Measurements from ENCODE around the gene CDYL.

CDYL gene

GRCh38 chr6:4889701-4890100 lies 113.5 kb downstream of the CDYL start:
- Histone ChIP-seq H3K9me3 (ENCODE audit: control insufficient read depth in 1 of 2, low read length in 2 of 2) (no peaks in the 10 kb centered on the region), H3K27ac (ENCODE audit: low read depth, low read length) (no peak overlapping the region)

GRCh38 chr6:4890191-4890590 lies 114.0 kb downstream of the CDYL start:
- no peaks in the 10 kb centered on the region for H3K27me3 ChIP-seq (ENCODE audit: control insufficient read depth in 1 of 2, insufficient read depth in 2 of 2, low read length in 2 of 2)
- peaks cover 4 to 24% of the 10 kb centered on the region in 2 donors for H3K36me3 ChIP-seq (ENCODE audit: control insufficient read depth in 1 of 2, insufficient read depth in 2 of 2, low read length in 2 of 2)
- H3K9ac ChIP-seq (ENCODE audit: low read depth in 1 of 2, low read length in 2 of 2): no peak overlapping the region
- H3K4me1 ChIP-seq (ENCODE audit: control insufficient read depth in 1 of 2, insufficient read depth in 2 of 2, low read length in 2 of 2): no peaks in the 10 kb centered on the region
- H3K27ac ChIP-seq (ENCODE audit: low read depth, low read length): no peak overlapping the region
- H3K4me3 ChIP-seq (ENCODE audit: low read depth in 1 of 2, low read length in 2 of 2): no peak overlapping the region
- no peaks in the 10 kb centered on the region for H3K9me3 ChIP-seq (ENCODE audit: control insufficient read depth in 1 of 2, low read length in 2 of 2)

More at GRCh38 chr6:4889701-4890100, 113.5 kb downstream of the CDYL start:
- Histone ChIP-seq H3K9ac (ENCODE audit: low read depth in 1 of 2, low read length in 2 of 2) (no peak overlapping the region), H3K4me1 (ENCODE audit: control insufficient read depth in 1 of 2, insufficient read depth in 2 of 2, low read length in 2 of 2) (no peaks in the 10 kb centered on the region), H3K4me3 (ENCODE audit: low read depth in 1 of 2, low read length in 2 of 2) (no peak overlapping the region), H3K36me3 (ENCODE audit: control insufficient read depth in 1 of 2, insufficient read depth in 2 of 2, low read length in 2 of 2) (peaks cover 4 to 24% of the 10 kb centered on the region in 2 donors), H3K27me3 (ENCODE audit: control insufficient read depth in 1 of 2, insufficient read depth in 2 of 2, low read length in 2 of 2) (no peaks in the 10 kb centered on the region)

DNA sequence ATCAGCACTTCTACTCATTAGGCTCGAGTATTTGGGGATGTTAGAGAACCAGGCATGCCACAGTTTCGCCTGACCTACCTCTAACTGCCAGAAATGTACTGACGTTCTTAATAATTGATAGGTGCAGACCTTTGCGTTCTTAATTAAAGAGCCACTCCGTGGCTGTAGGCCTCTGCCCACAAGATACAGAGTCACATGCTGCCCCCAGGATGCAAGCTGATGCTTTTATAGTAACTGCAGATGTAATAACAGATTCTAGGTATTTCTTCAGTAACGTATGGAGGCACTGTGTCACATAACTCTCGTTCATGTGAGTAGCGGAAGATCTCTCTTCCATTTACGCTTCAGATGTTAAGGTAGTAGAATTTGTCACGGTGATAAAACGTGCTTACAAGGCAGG lies 114.4 kb downstream of the CDYL start:
- H3K9me3 ChIP-seq (ENCODE audit: control insufficient read depth in 1 of 2, low read length in 2 of 2): no peaks in the 10 kb centered on the region
- no peak overlapping the region for H3K4me3 ChIP-seq (ENCODE audit: low read depth in 1 of 2, low read length in 2 of 2)
- no peak overlapping the region for H3K9ac ChIP-seq (ENCODE audit: low read depth in 1 of 2, low read length in 2 of 2)
- peaks cover 4 to 26% of the 10 kb centered on the region in 2 donors for H3K36me3 ChIP-seq (ENCODE audit: control insufficient read depth in 1 of 2, insufficient read depth in 2 of 2, low read length in 2 of 2)
- H3K27ac ChIP-seq (ENCODE audit: low read depth, low read length): no peak overlapping the region
- no peaks in the 10 kb centered on the region for H3K4me1 ChIP-seq (ENCODE audit: control insufficient read depth in 1 of 2, insufficient read depth in 2 of 2, low read length in 2 of 2)
- H3K27me3 ChIP-seq (ENCODE audit: control insufficient read depth in 1 of 2, insufficient read depth in 2 of 2, low read length in 2 of 2): no peaks in the 10 kb centered on the region

DNA sequence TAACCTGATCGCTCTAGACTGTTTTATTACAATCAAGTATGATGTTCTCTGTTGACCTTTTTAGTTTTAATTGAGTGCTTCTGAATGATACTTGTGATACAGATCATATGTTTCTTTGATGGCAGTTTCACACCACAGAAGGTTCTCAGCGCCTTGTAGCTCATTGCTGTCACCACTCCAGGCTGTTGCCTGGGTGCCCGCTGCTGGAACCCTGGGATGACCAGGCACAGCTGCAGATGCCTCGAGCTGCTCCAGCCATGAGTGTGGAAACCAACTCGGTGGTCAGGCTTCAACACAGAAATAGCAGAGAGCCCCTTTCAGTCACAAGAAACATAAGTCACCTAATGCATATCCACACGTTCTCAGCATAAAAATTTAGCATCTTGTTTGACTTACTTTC lies 114.9 kb downstream of the CDYL start:
- H3K36me3 ChIP-seq (ENCODE audit: control insufficient read depth in 1 of 2, insufficient read depth in 2 of 2, low read length in 2 of 2): peaks cover 6 to 32% of the 10 kb centered on the region in 2 donors
- H3K27ac ChIP-seq (ENCODE audit: low read depth, low read length): no peak overlapping the region
- H3K4me3 ChIP-seq (ENCODE audit: low read depth in 1 of 2, low read length in 2 of 2): no peak overlapping the region
- no peaks in the 10 kb centered on the region for H3K9me3 ChIP-seq (ENCODE audit: control insufficient read depth in 1 of 2, low read length in 2 of 2)
- H3K4me1 ChIP-seq (ENCODE audit: control insufficient read depth in 1 of 2, insufficient read depth in 2 of 2, low read length in 2 of 2): no peaks in the 10 kb centered on the region
- no peaks in the 10 kb centered on the region for H3K27me3 ChIP-seq (ENCODE audit: control insufficient read depth in 1 of 2, insufficient read depth in 2 of 2, low read length in 2 of 2)
- H3K9ac ChIP-seq (ENCODE audit: low read depth in 1 of 2, low read length in 2 of 2): no peak overlapping the region

DNA sequence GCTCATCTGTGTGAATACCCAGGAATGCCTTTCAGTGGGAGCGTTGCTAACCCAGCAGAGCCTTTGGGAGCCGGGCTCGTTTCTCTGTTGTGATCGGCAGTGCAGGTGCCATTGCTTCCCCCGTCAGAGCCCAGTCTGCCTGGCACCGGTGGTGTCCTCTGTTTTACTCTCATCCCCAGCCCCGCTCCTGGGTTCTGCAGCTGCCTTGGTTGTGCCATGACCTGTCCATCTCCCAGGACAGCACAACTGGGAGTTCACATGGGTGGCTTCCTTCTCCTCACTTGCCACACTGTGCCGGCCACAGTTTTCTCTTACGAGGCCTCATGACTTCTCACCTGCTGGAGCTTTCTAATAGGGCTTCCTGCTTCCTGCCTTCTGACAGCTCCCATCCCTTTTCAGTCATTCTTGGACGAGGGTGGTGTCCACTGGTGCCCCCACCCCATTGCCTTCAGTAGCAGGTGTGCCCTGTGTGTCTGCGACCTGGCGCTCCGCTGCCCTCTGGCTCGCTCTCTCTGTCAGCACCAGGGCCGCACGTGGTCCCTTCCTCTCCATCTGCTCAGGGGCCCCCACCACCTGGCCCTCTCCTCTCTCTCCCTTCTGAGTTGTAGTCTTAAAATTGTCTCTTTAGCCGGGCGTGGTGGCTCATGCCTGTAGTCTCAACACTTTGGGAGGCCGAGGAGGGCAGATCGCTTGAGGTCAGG lies 116.7 kb downstream of the CDYL start:
- no peak overlapping the region for H3K9ac ChIP-seq (ENCODE audit: low read depth in 1 of 2, low read length in 2 of 2)
- no peaks in the 10 kb centered on the region for H3K27me3 ChIP-seq (ENCODE audit: control insufficient read depth in 1 of 2, insufficient read depth in 2 of 2, low read length in 2 of 2)
- no peak overlapping the region for H3K27ac ChIP-seq (ENCODE audit: low read depth, low read length)
- H3K9me3 ChIP-seq (ENCODE audit: control insufficient read depth in 1 of 2, low read length in 2 of 2): no peaks in the 10 kb centered on the region
- no peaks in the 10 kb centered on the region for H3K4me1 ChIP-seq (ENCODE audit: control insufficient read depth in 1 of 2, insufficient read depth in 2 of 2, low read length in 2 of 2)
- no peak overlapping the region for H3K4me3 ChIP-seq (ENCODE audit: low read depth in 1 of 2, low read length in 2 of 2)
- H3K36me3 ChIP-seq (ENCODE audit: control insufficient read depth in 1 of 2, insufficient read depth in 2 of 2, low read length in 2 of 2): peaks cover 8 to 41% of the 10 kb centered on the region in 2 donors

DNA sequence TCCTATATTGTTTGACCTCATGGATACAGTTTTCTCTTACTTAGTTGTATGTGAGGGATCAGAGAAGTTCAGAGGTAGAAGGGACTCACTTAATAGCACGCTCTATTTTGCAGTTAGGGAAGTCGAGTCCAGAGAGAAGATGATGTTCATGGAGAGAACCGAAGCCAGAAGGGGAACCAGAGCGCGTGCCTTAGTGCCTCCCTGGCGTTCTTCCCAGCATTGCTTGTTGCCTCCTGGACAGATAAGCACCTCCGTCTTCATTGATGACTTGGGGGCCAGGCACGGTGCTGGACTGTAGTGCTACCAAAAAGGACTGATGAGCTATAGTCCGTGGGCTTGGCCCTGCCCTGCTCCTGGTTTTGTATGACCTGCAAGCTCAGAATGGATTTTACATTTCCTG lies 117.8 kb downstream of the CDYL start:
- Histone ChIP-seq H3K9me3 (ENCODE audit: control insufficient read depth in 1 of 2, low read length in 2 of 2) (no peaks in the 10 kb centered on the region), H3K4me1 (ENCODE audit: control insufficient read depth in 1 of 2, insufficient read depth in 2 of 2, low read length in 2 of 2) (no peaks in the 10 kb centered on the region), H3K27ac (ENCODE audit: low read depth, low read length) (no peak overlapping the region), H3K9ac (ENCODE audit: low read depth in 1 of 2, low read length in 2 of 2) (no peak overlapping the region), H3K27me3 (ENCODE audit: control insufficient read depth in 1 of 2, insufficient read depth in 2 of 2, low read length in 2 of 2) (no peaks in the 10 kb centered on the region), H3K36me3 (ENCODE audit: control insufficient read depth in 1 of 2, insufficient read depth in 2 of 2, low read length in 2 of 2) (peaks cover 8 to 41% of the 10 kb centered on the region in 2 donors), H3K4me3 (ENCODE audit: low read depth in 1 of 2, low read length in 2 of 2) (no peak overlapping the region)

DNA sequence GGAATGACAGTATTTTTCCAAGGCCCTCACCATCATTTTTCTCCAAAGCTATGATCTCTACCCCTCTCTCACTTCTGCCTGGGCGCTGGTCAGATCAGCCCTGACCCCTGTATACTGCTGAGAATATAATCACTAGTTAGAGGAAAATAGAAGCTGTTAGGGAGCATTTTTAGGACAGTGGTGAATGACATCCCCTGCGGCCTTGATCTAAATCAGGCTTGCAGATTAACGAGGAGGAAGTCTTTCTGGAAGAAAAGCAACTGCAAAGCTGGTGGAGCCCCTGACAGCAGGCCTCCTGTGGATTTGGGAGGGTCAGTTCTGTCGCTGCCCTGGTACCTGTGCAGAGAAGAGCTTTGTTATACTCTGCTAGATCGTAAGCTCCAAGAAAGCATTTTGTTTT lies 119.8 kb downstream of the CDYL start:
- no peak overlapping the region for H3K4me3 ChIP-seq (ENCODE audit: low read depth in 1 of 2, low read length in 2 of 2)
- H3K36me3 ChIP-seq (ENCODE audit: control insufficient read depth in 1 of 2, insufficient read depth in 2 of 2, low read length in 2 of 2): peaks cover 8 to 41% of the 10 kb centered on the region in 2 donors
- no peaks in the 10 kb centered on the region for H3K27me3 ChIP-seq (ENCODE audit: control insufficient read depth in 1 of 2, insufficient read depth in 2 of 2, low read length in 2 of 2)
- no peaks in the 10 kb centered on the region for H3K9me3 ChIP-seq (ENCODE audit: control insufficient read depth in 1 of 2, low read length in 2 of 2)
- no peak overlapping the region for H3K9ac ChIP-seq (ENCODE audit: low read depth in 1 of 2, low read length in 2 of 2)
- peaks cover 0 to 2% of the 10 kb centered on the region in 2 donors for H3K4me1 ChIP-seq (ENCODE audit: control insufficient read depth in 1 of 2, insufficient read depth in 2 of 2, low read length in 2 of 2)
- H3K27ac ChIP-seq (ENCODE audit: low read depth, low read length): no peak overlapping the region

- H3K4me1 ChIP-seq (ENCODE audit: control insufficient read depth in 1 of 2, insufficient read depth in 2 of 2, low read length in 2 of 2): peaks cover 0 to 6% of the 10 kb centered on the region in 2 donors
- H3K36me3 ChIP-seq (ENCODE audit: control insufficient read depth in 1 of 2, insufficient read depth in 2 of 2, low read length in 2 of 2): peaks cover 8 to 41% of the 10 kb centered on the region in 2 donors
- no peak overlapping the region for H3K4me3 ChIP-seq (ENCODE audit: low read depth in 1 of 2, low read length in 2 of 2)
- no peaks in the 10 kb centered on the region for H3K9me3 ChIP-seq (ENCODE audit: control insufficient read depth in 1 of 2, low read length in 2 of 2)
- H3K27ac ChIP-seq (ENCODE audit: low read depth, low read length): no peak overlapping the region
- no peaks in the 10 kb centered on the region for H3K27me3 ChIP-seq (ENCODE audit: control insufficient read depth in 1 of 2, insufficient read depth in 2 of 2, low read length in 2 of 2)
- no peak overlapping the region for H3K9ac ChIP-seq (ENCODE audit: low read depth in 1 of 2, low read length in 2 of 2)
These were observed 120.2 kb downstream of the CDYL start for GRCh38 chr6:4896401-4896800.

GRCh38 chr6:4899249-4900034 lies 123.2 kb downstream of the CDYL start:
- no peaks in the 10 kb centered on the region for H3K27me3 ChIP-seq (ENCODE audit: control insufficient read depth in 1 of 2, insufficient read depth in 2 of 2, low read length in 2 of 2)
- H3K4me1 ChIP-seq (ENCODE audit: control insufficient read depth in 1 of 2, insufficient read depth in 2 of 2, low read length in 2 of 2): peaks cover 0 to 10% of the 10 kb centered on the region in 2 donors
- H3K9ac ChIP-seq (ENCODE audit: low read depth in 1 of 2, low read length in 2 of 2): no peak overlapping the region
- H3K4me3 ChIP-seq (ENCODE audit: low read depth in 1 of 2, low read length in 2 of 2): no peak overlapping the region
- H3K27ac ChIP-seq (ENCODE audit: low read depth, low read length): no peak overlapping the region
- no peaks in the 10 kb centered on the region for H3K9me3 ChIP-seq (ENCODE audit: control insufficient read depth in 1 of 2, low read length in 2 of 2)
- peaks cover 4 to 19% of the 10 kb centered on the region in 2 donors for H3K36me3 ChIP-seq (ENCODE audit: control insufficient read depth in 1 of 2, insufficient read depth in 2 of 2, low read length in 2 of 2)

DNA sequence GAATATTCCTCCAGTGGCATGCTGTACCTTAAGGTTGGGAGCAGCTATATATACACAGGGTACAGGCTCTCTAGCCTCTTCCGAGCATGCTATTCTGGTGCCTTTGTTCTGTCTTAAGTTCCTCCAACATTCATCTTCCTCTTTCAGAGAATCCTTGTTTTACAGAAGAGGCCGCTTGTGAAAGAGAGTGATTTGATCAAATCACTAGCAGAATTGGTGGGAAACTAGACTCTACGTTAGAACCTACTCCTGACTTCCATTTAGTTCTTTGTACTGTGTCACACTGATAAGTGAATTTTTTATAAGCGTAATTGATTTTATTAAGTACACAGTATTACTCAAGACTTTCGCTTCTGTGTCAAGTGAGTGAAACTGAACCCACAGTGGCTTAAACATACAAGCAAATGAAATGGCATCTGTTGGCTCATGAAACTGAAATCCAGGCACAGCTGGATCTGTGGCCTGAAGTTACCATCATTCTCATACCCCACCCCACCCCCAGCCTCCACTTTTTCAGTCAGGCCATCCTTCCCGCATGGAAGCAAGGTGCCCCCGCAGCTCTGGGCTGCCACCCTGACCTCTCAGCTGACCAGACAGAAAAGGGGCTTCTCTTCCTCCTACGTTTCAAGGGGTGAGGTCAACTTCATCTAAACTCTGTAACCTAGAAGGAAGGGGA lies 125.3 kb downstream of the CDYL start:
- H3K9me3 ChIP-seq (ENCODE audit: control insufficient read depth in 1 of 2, low read length in 2 of 2): no peaks in the 10 kb centered on the region
- peaks cover 0 to 10% of the 10 kb centered on the region in 2 donors for H3K36me3 ChIP-seq (ENCODE audit: control insufficient read depth in 1 of 2, insufficient read depth in 2 of 2, low read length in 2 of 2)
- H3K27me3 ChIP-seq (ENCODE audit: control insufficient read depth in 1 of 2, insufficient read depth in 2 of 2, low read length in 2 of 2): no peaks in the 10 kb centered on the region
- no peak overlapping the region for H3K4me3 ChIP-seq (ENCODE audit: low read depth in 1 of 2, low read length in 2 of 2)
- H3K27ac ChIP-seq (ENCODE audit: low read depth, low read length): no peak overlapping the region
- H3K4me1 ChIP-seq (ENCODE audit: control insufficient read depth in 1 of 2, insufficient read depth in 2 of 2, low read length in 2 of 2): peaks cover 8 to 17% of the 10 kb centered on the region in 2 donors
- H3K9ac ChIP-seq (ENCODE audit: low read depth in 1 of 2, low read length in 2 of 2): no peak overlapping the region
